HG03457 (cell line): ENCODE data around the gene CYTH1.

Experiments used
- ATAC-seq: cut with Tn5 transposase; IDR thresholded peaks from one replicate; pipeline ENCODE4 v1.9.1; 2021; ENCODE audit warnings: moderate number of reproducible peaks; ENCODE audit not compliant: unreplicated experiment

Gene CYTH1

GRCh38 chr17:78805301-78805700 is 23.2 kb upstream of the CYTH1 start:
- ATAC-seq = no peak

- ATAC-seq = no peak
These were observed 22.7 kb upstream of the CYTH1 start for GRCh38 chr17:78804777-78805176.

- no peak for ATAC-seq
These were observed 21.2 kb upstream of the CYTH1 start for GRCh38 chr17:78803186-78803845.

- no peak for ATAC-seq
These were observed 20.4 kb upstream of the CYTH1 start for GRCh38 chr17:78802459-78802858.

- ATAC-seq = no peak
These were observed 19.9 kb upstream of the CYTH1 start for GRCh38 chr17:78802008-78802407.

- no peak for ATAC-seq
These were observed 18.3 kb upstream of the CYTH1 start for GRCh38 chr17:78800132-78800931.

- no peak for ATAC-seq
These were observed 16.9 kb upstream of the CYTH1 start for GRCh38 chr17:78798695-78799559.

- no peak for ATAC-seq
These were observed 15.9 kb upstream of the CYTH1 start for GRCh38 chr17:78797691-78798585.

GRCh38 chr17:78797213-78797612 is 15.1 kb upstream of the CYTH1 start:
- ATAC-seq = no peak

GRCh38 chr17:78796517-78796900 is 14.4 kb upstream of the CYTH1 start:
- no peak for ATAC-seq

GRCh38 chr17:78795861-78796516 is 13.9 kb upstream of the CYTH1 start:
- no peak for ATAC-seq

- ATAC-seq = no peak
These were observed 13.0 kb upstream of the CYTH1 start for GRCh38 chr17:78794864-78795640.

GRCh38 chr17:78794399-78794798 is 12.3 kb upstream of the CYTH1 start:
- ATAC-seq = no peak

- ATAC-seq = no peak
These were observed 11.9 kb upstream of the CYTH1 start for GRCh38 chr17:78793968-78794367.

GRCh38 chr17:78793415-78793814 is 11.3 kb upstream of the CYTH1 start:
- no peak for ATAC-seq

- ATAC-seq = no peak
These were observed 10.0 kb upstream of the CYTH1 start for GRCh38 chr17:78791840-78792709.

GRCh38 chr17:78790552-78790951 is 8.5 kb upstream of the CYTH1 start:
- no peak for ATAC-seq

- no peak for ATAC-seq
These were observed 7.6 kb upstream of the CYTH1 start for GRCh38 chr17:78789663-78790181.
